Keratinocyte (primary cell): ENCODE data around the gene MRPL34. TPM values are rescaled to one million over a fixed set of nuclear protein-coding genes. Genes with fewer than 3 reads are reported as not detected.

Source experiments
- DNase-seq: peaks from one replicate; pipeline ENCODE4 v3.0.0-alpha.2; 2011; ENCODE audit warnings: low read depth, missing footprints, low spot score
- FAIRE-seq: peaks from 2 replicates; lab custom pipeline; 2011; peaks lifted over from hg19 to GRCh38; lab: Jason Lieb, UNC
- H2AFZ ChIP-seq: 2 replicates; pipeline ENCODE4 v1.6.0; 2012; ENCODE audit warnings: low read length, control low read depth, inconsistent platforms; ENCODE audit not compliant: control insufficient read depth
- H3K27ac ChIP-seq: 2 replicates; pipeline ENCODE4 v1.5.1; 2011; ENCODE audit warnings: low read length; ENCODE audit not compliant: control insufficient read depth, insufficient read depth
- H3K27me3 ChIP-seq: 3 replicates; pipeline ENCODE4 v1.6.0; 2011; ENCODE audit warnings: low read length; ENCODE audit not compliant: control insufficient read depth, insufficient read depth; ENCODE audit errors: extremely low read depth
- H3K36me3 ChIP-seq, 2 experiments: 2 replicates in 1 of 2; 3 replicates in 1 of 2; pipeline ENCODE4 v1.5.1; 2011; ENCODE audit warnings: low read length in 2 of 2, mild to moderate bottlenecking in 1 of 2; ENCODE audit not compliant: control insufficient read depth in 2 of 2, insufficient read depth in 2 of 2; ENCODE audit errors: extremely low read depth in 1 of 2
- H3K4me1 ChIP-seq: 3 replicates; pipeline ENCODE4 v1.5.1; 2011; ENCODE audit warnings: low read length; ENCODE audit not compliant: control insufficient read depth, insufficient read depth; ENCODE audit errors: extremely low read depth
- H3K4me2 ChIP-seq: 3 replicates; pipeline ENCODE4 v1.6.0; 2011; ENCODE audit warnings: low read depth, low read length; ENCODE audit not compliant: control insufficient read depth, insufficient read depth; ENCODE audit errors: extremely low read depth
- H3K4me3 ChIP-seq, 3 experiments: fragments of 200-600 bp in 1 of 3; sonication (generic) in 1 of 3; 2 replicates in 2 of 3; 3 replicates in 1 of 3; pipeline ENCODE4 v1.5.1; 2011 to 2016; ENCODE audit warnings: low read length in 3 of 3, mild to moderate bottlenecking in 3 of 3, control low read depth in 2 of 3, inconsistent platforms in 1 of 3, low read depth in 1 of 3, mixed read lengths in 1 of 3, mixed run types in 1 of 3, moderate library complexity in 1 of 3; ENCODE audit not compliant: control insufficient read depth in 2 of 3, insufficient read depth in 2 of 3; ENCODE audit errors: extremely low read depth in 1 of 3
- H3K79me2 ChIP-seq: 2 replicates; pipeline ENCODE4 v1.6.0; 2012; ENCODE audit warnings: low read length; ENCODE audit not compliant: control insufficient read depth, insufficient read depth
- H3K9ac ChIP-seq: 3 replicates; pipeline ENCODE4 v1.6.0; 2011; ENCODE audit warnings: low read length; ENCODE audit not compliant: control insufficient read depth, insufficient read depth; ENCODE audit errors: extremely low read depth
- H3K9me1 ChIP-seq: 3 replicates; pipeline ENCODE4 v1.6.0; 2011; ENCODE audit warnings: low read length; ENCODE audit not compliant: control insufficient read depth, insufficient read depth; ENCODE audit errors: extremely low read depth
- H3K9me3 ChIP-seq: 2 replicates; pipeline ENCODE4 v1.5.1; 2012; ENCODE audit warnings: low read depth, low read length; ENCODE audit not compliant: control insufficient read depth
- H4K20me1 ChIP-seq: 3 replicates; pipeline ENCODE4 v1.6.0; 2011; ENCODE audit warnings: low read length; ENCODE audit not compliant: control insufficient read depth, insufficient read depth; ENCODE audit errors: extremely low read depth
- EZH2 ChIP-seq: IDR thresholded peaks from one replicate; pipeline ENCODE4 v1.6.1; 2012; ENCODE audit warnings: inconsistent platforms, mild to moderate bottlenecking, low read length, moderate library complexity
- dilution Hi-C: fragments of 300-500 bp; cut with MboI; formaldehyde crosslinking; loops from one replicate; pipeline ENCODE4 v1.7.0; 2020; ENCODE audit warnings: low sequenced_read_pairs; ENCODE audit not compliant: extremely low pct_ligation_motif_present
- polyA plus RNA-seq, 5 experiments: library from polyadenylated mRNA; depleted of rRNA in 3 of 5; stranded (reverse) in 3 of 5; stranded (forward) in 1 of 5; unstranded in 1 of 5; fragments of >200 nt; gene quantifications; 1 replicate in 1 of 5; 2 replicates in 3 of 5; 3 replicates in 1 of 5; pipeline versions ENCODE4 v1.2.1 to v1.2.3, GENCODE V29; 2011 to 2012; ENCODE audit warnings: missing spikeins in 2 of 5, low read depth in 1 of 5, low replicate concordance in 1 of 5
- TF ChIP-seq, protein P1 (sequence below), 3 experiments: IDR thresholded peaks in 1 of 3; conservative IDR thresholded peaks in 1 of 3; optimal IDR thresholded peaks in 1 of 3; 2 replicates in 2 of 3; 3 replicates in 1 of 3; pipeline versions ENCODE3 to v1.5.1; 2011; ENCODE audit warnings: low read length in 3 of 3, mild to moderate bottlenecking in 3 of 3, moderate library complexity in 2 of 3, control low read depth in 1 of 3, inconsistent platforms in 1 of 3; ENCODE audit not compliant: insufficient read depth in 2 of 3; ENCODE audit errors: extremely low read depth in 1 of 3

MRPL34 gene
- polyA plus RNA-seq, 1 donor (not counting 4 experiments of a cell fraction or from before 2014, with no cell fraction given) = 63.7 TPM

DNA sequence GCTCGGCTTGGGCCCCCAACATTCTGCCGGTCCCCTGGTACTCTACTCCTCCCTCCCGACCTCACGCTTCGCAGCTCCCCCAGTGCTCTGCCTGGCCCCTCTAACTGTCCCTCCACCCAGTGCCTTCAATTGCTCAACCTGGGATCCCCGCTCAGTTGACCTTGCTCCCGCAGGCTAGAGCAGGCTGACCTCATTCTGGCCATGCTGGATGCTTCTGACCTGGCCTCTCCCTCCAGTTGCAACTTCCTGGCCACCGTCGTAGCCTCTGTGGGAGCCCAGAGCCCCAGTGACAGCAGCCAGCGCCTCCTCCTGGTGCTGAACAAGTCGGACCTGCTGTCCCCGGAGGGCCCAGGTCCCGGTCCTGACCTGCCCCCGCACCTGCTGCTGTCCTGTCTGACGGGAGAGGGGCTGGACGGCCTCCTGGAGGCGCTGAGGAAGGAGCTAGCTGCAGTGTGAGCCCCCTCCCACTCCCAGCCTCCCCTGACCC is 35.2 kb downstream of the MRPL34 start:
- no peaks in the 10 kb centered on the region for H3K27me3 ChIP-seq

DNA sequence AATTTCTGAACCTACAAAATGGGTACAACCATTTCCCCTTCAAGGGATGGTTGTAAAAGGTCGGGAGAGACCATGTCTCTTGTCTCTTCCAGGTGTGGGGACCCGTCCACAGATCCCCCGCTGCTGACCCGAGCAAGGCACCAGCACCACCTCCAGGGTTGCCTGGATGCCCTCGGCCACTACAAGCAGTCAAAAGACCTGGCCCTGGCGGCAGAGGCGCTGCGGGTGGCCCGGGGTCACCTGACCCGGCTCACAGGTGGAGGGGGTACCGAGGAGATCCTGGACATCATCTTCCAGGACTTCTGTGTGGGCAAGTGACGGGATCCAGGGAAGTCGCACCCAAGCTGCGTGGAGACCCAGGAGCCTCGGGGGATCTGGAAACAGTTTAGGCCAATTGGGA is 35.7 kb downstream of the MRPL34 start:
- Histone ChIP-seq H2AFZ (no peak overlapping the region), H3K27ac (no peak overlapping the region), H3K79me2 (peaks cover 5% of the 10 kb centered on the region), H3K4me1 (peaks cover 9% of the 10 kb centered on the region), H3K4me3 (no peak overlapping the region), H3K27me3 (no peaks in the 10 kb centered on the region), H3K9ac (no peak overlapping the region), H3K9me3 (no peaks in the 10 kb centered on the region), H4K20me1 (no peaks in the 10 kb centered on the region), H3K4me2 (no peak overlapping the region), H3K9me1 (no peaks in the 10 kb centered on the region), H3K36me3 (peaks cover 0 to 9% of the 10 kb centered on the region in 2 experiments)
- dilution Hi-C loops = no loop called here
- DNase-seq = no peak
- TF ChIP-seq, protein P1, sequence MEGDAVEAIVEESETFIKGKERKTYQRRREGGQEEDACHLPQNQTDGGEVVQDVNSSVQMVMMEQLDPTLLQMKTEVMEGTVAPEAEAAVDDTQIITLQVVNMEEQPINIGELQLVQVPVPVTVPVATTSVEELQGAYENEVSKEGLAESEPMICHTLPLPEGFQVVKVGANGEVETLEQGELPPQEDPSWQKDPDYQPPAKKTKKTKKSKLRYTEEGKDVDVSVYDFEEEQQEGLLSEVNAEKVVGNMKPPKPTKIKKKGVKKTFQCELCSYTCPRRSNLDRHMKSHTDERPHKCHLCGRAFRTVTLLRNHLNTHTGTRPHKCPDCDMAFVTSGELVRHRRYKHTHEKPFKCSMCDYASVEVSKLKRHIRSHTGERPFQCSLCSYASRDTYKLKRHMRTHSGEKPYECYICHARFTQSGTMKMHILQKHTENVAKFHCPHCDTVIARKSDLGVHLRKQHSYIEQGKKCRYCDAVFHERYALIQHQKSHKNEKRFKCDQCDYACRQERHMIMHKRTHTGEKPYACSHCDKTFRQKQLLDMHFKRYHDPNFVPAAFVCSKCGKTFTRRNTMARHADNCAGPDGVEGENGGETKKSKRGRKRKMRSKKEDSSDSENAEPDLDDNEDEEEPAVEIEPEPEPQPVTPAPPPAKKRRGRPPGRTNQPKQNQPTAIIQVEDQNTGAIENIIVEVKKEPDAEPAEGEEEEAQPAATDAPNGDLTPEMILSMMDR (optimal IDR thresholded peaks at IDR 0.05 in 1 of 3, IDR thresholded peaks at IDR 0.05 in 1 of 3, conservative IDR thresholded peaks at IDR 0.05 in 1 of 3; ENCODE audit: extremely low read depth in 1 of 3, insufficient read depth in 2 of 3, low read length in 3 of 3) = no peak
- no peak for TF ChIP-seq EZH2
- FAIRE-seq = no peak

More for the DNA sequence above, 35.2 kb downstream of the MRPL34 start:
- Histone ChIP-seq H3K36me3 (peaks cover 0 to 9% of the 10 kb centered on the region in 2 experiments), H3K27ac (no peak overlapping the region), H3K4me2 (no peak overlapping the region), H3K9ac (no peak overlapping the region), H3K4me1 (peaks cover 9% of the 10 kb centered on the region), H4K20me1 (no peaks in the 10 kb centered on the region), H3K79me2 (peaks cover 5% of the 10 kb centered on the region), H3K9me1 (no peaks in the 10 kb centered on the region), H3K9me3 (no peaks in the 10 kb centered on the region), H3K4me3 (no peak overlapping the region), H2AFZ (no peak overlapping the region)
- FAIRE-seq (no peak), DNase-seq (no peak)
- no peak for TF ChIP-seq EZH2
- TF ChIP-seq, protein P1 (optimal IDR thresholded peaks at IDR 0.05 in 1 of 3, IDR thresholded peaks at IDR 0.05 in 1 of 3, conservative IDR thresholded peaks at IDR 0.05 in 1 of 3; ENCODE audit: extremely low read depth in 1 of 3, insufficient read depth in 2 of 3, low read length in 3 of 3) = no peak
- dilution Hi-C loops = no loop called here
